ENCODE measurements around the gene RHOG.

Gene RHOG

DNA sequence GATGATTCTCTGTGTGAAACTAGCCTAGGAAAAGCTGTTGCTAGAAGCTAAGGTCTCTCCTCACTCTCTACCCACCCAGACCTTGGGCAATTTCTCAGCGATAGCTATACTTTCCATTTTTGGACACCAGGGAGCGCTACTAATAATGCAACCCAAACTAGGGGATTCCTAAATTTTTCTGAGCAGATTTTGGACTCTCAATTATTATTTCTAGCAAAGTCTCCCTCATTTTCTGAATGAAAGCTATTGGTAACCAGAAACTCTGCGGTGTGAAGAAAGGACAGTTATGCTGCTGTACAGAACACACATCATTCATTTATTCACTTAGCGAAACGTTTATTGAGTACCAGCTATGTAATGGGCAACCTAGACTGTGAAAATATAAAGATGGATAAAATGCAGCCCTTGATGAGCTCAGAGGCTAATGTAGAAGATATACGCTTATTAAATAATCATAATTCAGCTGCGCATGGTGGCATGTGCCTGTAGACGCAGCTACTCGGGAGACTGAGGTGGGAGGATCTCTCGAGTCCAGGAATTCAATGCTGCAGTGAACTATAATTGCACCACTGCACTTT, 8.6 kb upstream of the RHOG start:
- no peaks in the 10 kb centered on the region for H3K9me3 Mint-ChIP-seq
- no peaks in the 10 kb centered on the region for H3K36me3 Mint-ChIP-seq (ENCODE audit: low read depth)
- no peak overlapping the region for H3K4me3 Mint-ChIP-seq
- peaks cover 45% of the 10 kb centered on the region for H3K4me1 Mint-ChIP-seq (ENCODE audit: low read depth)
- H3K27me3 Mint-ChIP-seq = no peaks in the 10 kb centered on the region
- peak overlapping the region; percentile 8 for H3K27ac Mint-ChIP-seq

DNA sequence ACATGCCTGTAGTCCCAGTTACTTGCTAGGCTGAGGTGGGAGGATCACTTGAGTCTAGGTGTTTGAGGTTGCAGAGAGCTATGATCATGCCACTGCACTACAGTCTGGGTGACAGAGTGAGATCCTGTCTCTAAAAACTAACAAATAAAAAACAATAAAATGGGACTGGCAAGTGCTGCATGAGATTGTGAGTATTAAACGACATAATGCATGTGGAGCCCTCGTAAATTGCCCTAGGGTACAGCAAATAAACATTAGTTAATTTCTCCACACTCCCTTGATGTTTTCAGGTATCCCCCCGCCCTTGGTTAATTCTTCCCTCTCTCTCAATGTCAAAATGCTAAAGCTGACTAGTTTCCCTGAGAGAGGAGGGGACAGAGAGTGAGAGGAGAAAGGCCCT, 4.9 kb upstream of the RHOG start:
- H3K9me3 Mint-ChIP-seq = no peaks in the 10 kb centered on the region
- H3K4me1 Mint-ChIP-seq (ENCODE audit: low read depth) = peaks cover 46% of the 10 kb centered on the region
- no peaks in the 10 kb centered on the region for H3K27me3 Mint-ChIP-seq
- H3K27ac Mint-ChIP-seq = no peak overlapping the region
- no peaks in the 10 kb centered on the region for H3K36me3 Mint-ChIP-seq (ENCODE audit: low read depth)
- H3K4me3 Mint-ChIP-seq = no peak overlapping the region

DNA sequence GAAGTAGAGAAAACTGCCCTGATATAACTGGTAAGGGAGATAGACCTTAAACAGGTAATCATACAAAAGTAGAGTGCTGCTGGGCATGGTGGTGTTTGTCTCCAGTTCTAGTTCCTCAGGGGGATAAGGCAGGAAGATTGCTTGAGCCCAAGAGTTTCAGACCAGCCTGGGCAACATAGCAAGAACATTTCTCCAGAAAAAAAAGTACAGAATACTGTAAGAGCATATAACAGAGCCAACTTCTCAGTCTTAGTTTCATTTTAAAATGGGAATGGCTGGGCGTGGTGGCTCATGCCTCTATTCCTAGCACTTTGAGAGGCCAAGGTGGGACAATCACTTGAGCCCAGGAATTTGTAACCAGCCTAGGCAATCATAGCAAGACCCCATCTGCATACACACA, 4.5 kb upstream of the RHOG start:
- Mint-ChIP-seq H3K27me3 (no peaks in the 10 kb centered on the region), H3K36me3 (ENCODE audit: low read depth) (no peaks in the 10 kb centered on the region), H3K4me1 (ENCODE audit: low read depth) (peaks cover 46% of the 10 kb centered on the region), H3K9me3 (no peaks in the 10 kb centered on the region), H3K4me3 (no peak overlapping the region), H3K27ac (no peak overlapping the region)

DNA sequence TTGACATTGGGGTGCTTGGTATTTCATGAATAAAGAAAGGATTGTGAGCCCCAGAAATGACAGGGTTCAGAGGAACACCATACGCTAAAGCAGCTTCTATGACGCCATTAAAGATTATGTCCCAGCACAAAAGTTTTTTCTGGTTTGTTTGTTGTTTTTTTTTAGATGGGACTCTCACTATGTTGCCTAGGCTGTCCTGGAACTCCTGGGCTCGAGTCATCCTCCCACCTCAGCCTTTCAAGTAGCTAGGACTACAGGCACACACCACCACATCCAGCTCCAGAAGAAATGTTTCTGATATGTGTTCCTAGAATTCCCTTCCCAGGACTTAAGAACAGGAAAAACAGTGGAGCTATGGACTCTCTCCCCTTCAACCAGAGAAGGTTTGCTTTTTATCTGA, 2.6 kb upstream of the RHOG start:
- Mint-ChIP-seq H3K36me3 (ENCODE audit: low read depth) (peaks cover 18% of the 10 kb centered on the region), H3K27ac (peak overlapping the region; percentile 24), H3K4me3 (no peak overlapping the region), H3K27me3 (no peaks in the 10 kb centered on the region), H3K4me1 (ENCODE audit: low read depth) (peaks cover 45% of the 10 kb centered on the region), H3K9me3 (no peaks in the 10 kb centered on the region)

DNA sequence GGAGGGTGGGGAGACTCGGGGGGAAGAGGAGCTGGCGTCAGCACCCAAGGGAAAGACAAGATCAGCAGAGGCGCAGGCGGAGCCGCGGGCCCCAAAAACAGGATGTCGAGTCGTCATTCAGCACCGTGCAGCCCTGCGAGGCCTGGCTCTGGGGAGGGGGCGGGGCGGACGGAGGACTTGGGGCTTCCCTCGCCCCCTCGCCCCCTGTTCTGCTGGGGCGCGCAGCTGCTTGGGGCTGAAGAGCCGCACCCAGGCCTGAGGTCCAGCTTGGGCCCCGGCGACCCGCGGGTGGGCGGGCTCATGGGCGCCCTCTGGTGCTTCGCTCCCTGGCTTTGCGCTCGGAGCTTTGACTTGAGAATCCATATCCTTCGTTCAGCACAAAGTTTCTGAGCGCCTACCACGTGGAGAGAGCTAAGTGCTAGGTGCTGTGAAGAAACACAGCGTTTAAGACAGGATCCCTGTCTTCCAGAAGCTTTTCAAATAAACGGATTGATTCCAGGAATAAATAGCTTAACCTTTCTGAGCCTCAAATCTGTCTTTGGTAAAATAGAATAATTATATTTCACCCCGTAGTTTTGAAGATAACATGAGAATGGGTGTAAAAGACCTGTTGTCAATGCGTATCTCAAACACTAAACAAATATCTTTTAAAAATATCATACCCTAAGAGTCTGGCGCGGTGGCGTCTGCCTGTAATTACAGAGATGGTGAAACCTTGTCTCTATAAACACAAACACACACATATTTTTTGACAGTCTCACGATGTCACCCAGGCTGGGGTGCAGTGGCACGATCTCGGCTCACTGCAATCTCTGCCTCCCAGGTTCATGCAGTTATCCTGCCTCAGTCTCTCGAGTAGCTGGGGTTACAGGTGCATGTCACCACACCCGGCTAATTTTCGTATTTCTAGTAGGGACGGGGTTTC, 929 bp upstream of the RHOG start:
- H3K27ac Mint-ChIP-seq = peak overlapping the region; percentile 90
- no peaks in the 10 kb centered on the region for H3K9me3 Mint-ChIP-seq

DNA sequence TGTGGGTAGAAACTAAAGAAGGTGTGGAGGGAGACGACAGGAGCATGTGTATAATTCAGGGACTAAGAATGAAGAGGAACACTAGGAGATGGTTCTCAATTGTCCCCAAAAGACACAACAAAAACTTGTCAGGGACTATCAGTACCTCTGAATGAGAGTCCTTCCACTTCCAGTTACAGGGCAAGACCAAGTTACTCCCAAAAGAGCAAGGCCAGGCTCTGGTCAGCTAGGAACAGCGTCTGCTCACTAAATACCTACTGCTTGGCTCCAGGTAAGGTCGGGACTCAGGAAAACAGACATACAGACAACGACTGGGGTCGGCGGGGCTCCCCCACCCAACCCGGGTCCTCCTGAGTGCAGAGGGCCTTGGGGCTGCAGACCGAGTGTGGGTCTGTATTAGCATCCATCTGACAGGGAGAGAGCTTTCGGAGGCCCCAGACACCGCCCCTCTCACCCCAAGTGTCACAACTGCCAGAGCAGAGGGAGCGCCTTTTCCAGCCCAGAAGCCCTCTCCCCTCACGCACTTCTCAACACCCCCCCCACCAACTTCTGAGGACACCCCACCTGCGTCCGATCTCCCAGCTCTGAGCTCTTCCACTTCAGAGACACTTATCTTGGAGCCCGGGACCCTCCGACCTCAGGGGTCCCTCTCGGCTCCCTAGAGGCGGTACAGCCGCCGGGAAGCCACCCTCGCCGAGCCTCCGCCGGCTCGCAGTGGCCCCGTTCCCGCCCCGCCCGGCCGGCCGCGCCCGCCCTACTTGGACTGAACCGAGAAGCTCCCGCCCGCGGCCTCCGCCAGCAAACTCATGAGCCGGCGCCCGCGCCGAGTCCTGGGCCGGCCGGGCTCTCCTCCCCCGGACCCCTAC, 522 bp downstream of the RHOG start:
- H3K9me3 Mint-ChIP-seq = no peaks in the 10 kb centered on the region
- H3K27me3 Mint-ChIP-seq = no peaks in the 10 kb centered on the region
- H3K27ac Mint-ChIP-seq = peak overlapping the region; percentile 88
- H3K4me3 Mint-ChIP-seq = peak overlapping the region; percentile 89
- H3K4me1 Mint-ChIP-seq (ENCODE audit: low read depth) = peaks cover 70% of the 10 kb centered on the region
- peaks cover 41% of the 10 kb centered on the region for H3K36me3 Mint-ChIP-seq (ENCODE audit: low read depth)

More for the DNA sequence above, 929 bp upstream of the RHOG start:
- Mint-ChIP-seq H3K27me3 (no peaks in the 10 kb centered on the region), H3K36me3 (ENCODE audit: low read depth) (peaks cover 31% of the 10 kb centered on the region), H3K4me1 (ENCODE audit: low read depth) (peaks cover 60% of the 10 kb centered on the region), H3K4me3 (peak overlapping the region; percentile 89)

DNA sequence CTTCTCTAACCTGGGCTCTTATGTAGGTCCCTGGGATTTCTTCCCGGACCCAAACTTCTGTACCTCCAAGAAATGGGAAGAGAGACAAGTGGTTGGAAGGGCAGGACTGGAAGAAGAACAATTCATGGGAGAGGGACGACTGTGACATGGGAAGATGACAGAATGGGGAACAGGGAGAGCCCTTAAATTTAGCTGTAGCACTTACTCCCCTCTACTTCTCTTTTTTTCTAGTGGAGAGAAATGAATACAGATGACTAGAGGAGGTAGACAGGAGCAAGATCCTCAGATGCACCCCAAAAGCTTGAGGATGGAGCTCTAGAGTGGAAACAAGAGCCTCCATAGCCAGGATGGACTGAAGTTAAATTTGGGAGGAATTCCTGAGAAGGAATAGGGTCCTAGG, 2.3 kb downstream of the RHOG start:
- Mint-ChIP-seq H3K27ac (peak overlapping the region; percentile 88), H3K9me3 (no peaks in the 10 kb centered on the region), H3K4me1 (ENCODE audit: low read depth) (peaks cover 73% of the 10 kb centered on the region)

DNA sequence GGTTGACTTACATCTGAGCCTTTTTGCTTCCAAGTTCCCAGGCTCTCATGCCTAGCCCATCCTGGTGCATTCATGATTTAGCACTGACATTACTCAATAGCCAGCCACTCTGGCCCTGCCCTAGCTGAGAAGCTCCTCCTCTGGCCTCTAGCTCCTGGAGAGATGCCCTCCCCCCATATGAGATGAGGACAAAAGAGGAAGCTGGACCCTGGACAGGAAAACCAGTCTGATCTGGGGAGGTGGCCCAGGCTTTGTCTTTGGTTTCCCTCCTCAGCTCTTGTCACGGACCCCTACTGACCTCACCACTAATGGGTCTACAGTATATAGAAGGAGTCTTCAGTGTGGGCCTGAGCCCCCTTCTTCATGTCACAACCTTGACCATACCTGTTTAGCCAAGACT, 3.0 kb downstream of the RHOG start:
- Mint-ChIP-seq H3K4me3 (peak overlapping the region; percentile 89), H3K27ac (peak overlapping the region; percentile 88), H3K36me3 (ENCODE audit: low read depth) (peaks cover 65% of the 10 kb centered on the region), H3K4me1 (ENCODE audit: low read depth) (peaks cover 73% of the 10 kb centered on the region), H3K27me3 (no peaks in the 10 kb centered on the region), H3K9me3 (no peaks in the 10 kb centered on the region)

More for the DNA sequence above, 2.3 kb downstream of the RHOG start:
- H3K27me3 Mint-ChIP-seq = no peaks in the 10 kb centered on the region
- peaks cover 58% of the 10 kb centered on the region for H3K36me3 Mint-ChIP-seq (ENCODE audit: low read depth)
- H3K4me3 Mint-ChIP-seq = peak overlapping the region; percentile 89

DNA sequence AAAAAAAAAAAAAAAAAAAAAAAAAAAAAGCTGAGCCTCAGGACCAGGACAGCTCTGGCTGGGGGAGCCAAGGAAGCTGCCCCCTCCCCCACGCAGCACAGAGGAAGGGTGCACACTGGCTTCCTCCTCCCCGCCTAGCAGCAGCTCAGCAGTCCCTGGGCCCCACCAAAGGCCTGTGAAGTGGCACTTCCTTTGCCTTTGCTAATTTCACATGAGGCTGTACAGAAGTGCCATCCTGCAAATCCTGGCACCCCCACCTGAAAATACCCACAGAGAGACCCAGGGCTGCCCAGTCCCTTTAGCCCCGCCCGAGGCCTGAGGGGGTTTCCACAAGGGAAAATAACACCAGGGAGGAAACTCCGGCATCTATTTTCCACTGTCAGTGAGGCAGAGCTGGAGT, 3.9 kb downstream of the RHOG start:
- peaks cover 74% of the 10 kb centered on the region for H3K36me3 Mint-ChIP-seq (ENCODE audit: low read depth)
- no peaks in the 10 kb centered on the region for H3K27me3 Mint-ChIP-seq
- peaks cover 77% of the 10 kb centered on the region for H3K4me1 Mint-ChIP-seq (ENCODE audit: low read depth)
- peak overlapping the region; percentile 89 for H3K4me3 Mint-ChIP-seq
- peak overlapping the region; percentile 96 for H3K27ac Mint-ChIP-seq
- no peaks in the 10 kb centered on the region for H3K9me3 Mint-ChIP-seq

DNA sequence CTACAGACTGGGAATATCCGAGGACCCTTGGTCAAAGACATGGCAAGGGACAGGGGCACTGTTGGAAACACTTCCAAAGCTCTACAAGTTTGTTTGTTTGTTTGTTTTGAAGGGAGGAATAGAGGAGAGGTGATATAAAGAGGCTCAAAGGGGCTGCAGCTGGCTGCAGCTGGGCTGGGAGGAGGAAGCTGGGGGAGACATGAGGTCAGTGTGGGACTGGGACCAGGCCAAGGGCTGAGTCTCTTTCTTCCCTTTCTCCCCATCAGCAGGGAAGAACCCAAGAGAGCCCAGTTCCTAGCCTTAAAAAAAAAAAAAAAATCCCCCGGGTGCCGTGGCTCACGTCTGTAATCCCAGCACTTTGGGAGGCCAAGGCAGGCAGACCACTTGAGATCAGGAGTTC, 5.0 kb downstream of the RHOG start:
- no peaks in the 10 kb centered on the region for H3K9me3 Mint-ChIP-seq
- H3K27ac Mint-ChIP-seq = peak overlapping the region; percentile 96
- H3K4me1 Mint-ChIP-seq (ENCODE audit: low read depth) = peaks cover 84% of the 10 kb centered on the region
- H3K4me3 Mint-ChIP-seq = peak overlapping the region; percentile 89
- no peaks in the 10 kb centered on the region for H3K27me3 Mint-ChIP-seq
- peaks cover 86% of the 10 kb centered on the region for H3K36me3 Mint-ChIP-seq (ENCODE audit: low read depth)

DNA sequence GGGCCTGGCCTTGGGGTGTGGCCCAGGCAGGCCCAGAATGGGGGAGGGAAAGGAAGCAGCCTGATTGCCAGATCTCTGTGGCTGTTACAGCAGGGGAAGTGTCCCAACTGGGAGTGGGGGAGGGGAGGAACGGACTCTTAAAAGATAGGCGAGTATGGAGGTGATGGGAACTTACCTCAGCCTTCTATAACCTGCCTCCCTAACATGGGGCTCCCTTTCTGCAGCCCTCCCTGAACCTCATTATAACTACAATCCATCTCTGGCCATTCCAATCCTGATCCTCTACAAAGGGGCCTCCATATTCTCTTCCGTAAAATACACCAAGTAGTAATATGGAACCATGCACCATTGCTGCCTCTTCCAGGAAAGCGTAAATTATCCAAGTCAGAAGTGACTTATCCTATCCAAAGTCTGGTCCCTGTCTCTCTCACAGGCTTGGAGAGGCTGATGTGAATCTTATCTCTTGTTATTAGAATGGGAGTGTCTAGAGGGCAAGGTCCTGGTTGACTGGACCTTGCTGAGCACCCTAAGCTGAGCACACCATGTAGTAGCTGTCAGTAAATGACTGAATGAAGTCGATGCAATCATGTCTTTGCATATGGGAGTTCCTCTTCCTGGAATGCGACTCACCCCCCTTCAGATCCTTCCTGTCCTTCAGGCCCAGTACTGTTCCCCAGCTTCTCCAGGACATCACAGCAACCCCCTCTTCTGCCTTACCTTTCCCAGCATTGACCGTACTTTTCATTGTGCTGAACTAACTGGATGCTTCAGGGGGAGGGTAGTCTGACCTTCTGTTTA, 5.9 kb downstream of the RHOG start:
- no peaks in the 10 kb centered on the region for H3K9me3 Mint-ChIP-seq
- peaks cover 92% of the 10 kb centered on the region for H3K36me3 Mint-ChIP-seq (ENCODE audit: low read depth)
- no peaks in the 10 kb centered on the region for H3K27me3 Mint-ChIP-seq
- H3K4me1 Mint-ChIP-seq (ENCODE audit: low read depth) = peaks cover 93% of the 10 kb centered on the region
- H3K27ac Mint-ChIP-seq = peak overlapping the region; percentile 96
- peak overlapping the region; percentile 89 for H3K4me3 Mint-ChIP-seq

DNA sequence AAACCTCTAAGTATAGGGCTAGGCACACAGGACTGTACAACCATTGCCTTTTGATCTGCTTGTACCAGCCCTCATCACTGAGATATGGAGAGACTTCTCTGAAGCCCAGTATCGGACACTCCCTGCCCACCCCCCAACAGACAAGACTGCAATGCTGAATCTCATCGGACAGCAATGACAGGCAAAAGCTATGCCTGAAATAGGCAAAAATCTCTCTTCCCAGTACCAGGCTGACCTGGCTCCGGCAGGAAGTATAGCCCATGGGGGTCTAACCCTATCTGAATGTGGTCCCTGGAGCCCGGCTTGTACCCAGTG, 6.5 kb downstream of the RHOG start:
- Mint-ChIP-seq H3K27me3 (no peaks in the 10 kb centered on the region), H3K27ac (peak overlapping the region; percentile 96), H3K9me3 (no peaks in the 10 kb centered on the region), H3K4me1 (ENCODE audit: low read depth) (peaks cover 90% of the 10 kb centered on the region), H3K4me3 (peak overlapping the region; percentile 89), H3K36me3 (ENCODE audit: low read depth) (peaks cover 92% of the 10 kb centered on the region)

DNA sequence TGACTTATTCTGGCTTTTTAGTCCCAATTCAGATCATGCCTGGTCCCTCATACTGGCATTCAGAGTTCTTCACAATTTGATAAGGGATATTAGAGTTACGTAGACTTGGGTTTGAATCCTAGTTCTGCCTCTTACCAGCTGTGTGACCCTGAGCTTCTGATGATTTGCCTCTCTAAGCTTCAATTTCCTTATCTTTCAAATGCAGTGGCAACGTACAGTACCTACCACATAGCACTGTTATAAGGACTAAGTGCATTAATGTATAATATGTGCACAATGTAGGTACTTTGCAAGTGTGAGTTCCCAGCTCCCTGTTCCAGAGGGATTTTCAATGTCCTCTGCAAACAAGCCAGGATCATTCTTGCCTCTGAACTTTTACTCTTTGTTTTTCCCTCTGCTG, 7.3 kb downstream of the RHOG start:
- Mint-ChIP-seq H3K27ac (peak overlapping the region; percentile 96), H3K27me3 (no peaks in the 10 kb centered on the region), H3K4me3 (peak overlapping the region; percentile 89), H3K4me1 (ENCODE audit: low read depth) (peaks cover 84% of the 10 kb centered on the region), H3K36me3 (ENCODE audit: low read depth) (peaks cover 85% of the 10 kb centered on the region), H3K9me3 (no peaks in the 10 kb centered on the region)

DNA sequence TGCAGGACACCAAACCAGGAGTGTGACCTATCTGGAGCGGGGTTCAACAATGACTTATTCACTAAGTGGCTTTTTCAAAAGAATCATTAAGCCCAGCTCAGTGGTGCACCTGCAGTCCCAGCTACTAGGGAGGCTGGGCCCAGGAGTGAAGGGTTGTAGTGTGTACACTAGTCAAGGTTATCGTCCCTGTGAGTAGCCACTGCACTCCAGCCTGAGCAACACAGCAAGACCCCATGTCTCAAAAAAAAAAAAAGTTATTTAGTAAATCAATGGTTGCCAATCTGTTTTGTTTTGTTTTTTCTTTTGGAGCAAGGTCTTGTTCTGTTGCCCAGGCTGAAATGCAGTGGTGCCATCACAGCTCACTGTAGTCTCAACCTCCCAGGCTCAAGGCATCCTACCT, 7.9 kb downstream of the RHOG start:
- Mint-ChIP-seq H3K36me3 (ENCODE audit: low read depth) (peaks cover 84% of the 10 kb centered on the region), H3K4me3 (peak overlapping the region; percentile 89), H3K4me1 (ENCODE audit: low read depth) (peaks cover 78% of the 10 kb centered on the region), H3K9me3 (no peaks in the 10 kb centered on the region), H3K27me3 (no peaks in the 10 kb centered on the region), H3K27ac (peak overlapping the region; percentile 96)

All from stimulated activated naive CD8-positive, alpha-beta T cell treated with anti-CD3 and anti-CD28 coated beads, Interleukin-15, Interleukin-2, amounts not matched to agents 100 ng/mL and 50 ng/mL, for 24 hours (primary cell).